Mammary epithelial cell (primary cell): Measurements from ENCODE around the gene DDX51.

ENCODE experiments used
- CTCF ChIP-seq, 2 donors: IDR thresholded peaks in 1 of 2; conservative IDR thresholded peaks in 1 of 2; 2 replicates each; pipeline ENCODE4 v1.5.1; 2011 to 2012; ENCODE audit warnings: inconsistent platforms in 2 of 2, low read length in 2 of 2, mild to moderate bottlenecking in 2 of 2, control low read depth in 1 of 2, low read depth in 1 of 2; ENCODE audit not compliant: insufficient read depth in 1 of 2; ENCODE audit errors: extremely low read depth in 1 of 2
- EZH2 ChIP-seq: IDR thresholded peaks from 2 replicates; pipeline ENCODE4 v1.6.1; 2012; ENCODE audit warnings: low read length, inconsistent platforms, borderline replicate concordance

- TF ChIP-seq CTCF (conservative IDR thresholded peaks at IDR 0.05 in 1 of 2, IDR thresholded peaks at IDR 0.05 in 1 of 2; ENCODE audit: extremely low read depth in 1 of 2, insufficient read depth in 1 of 2, low read depth in 1 of 2, low read length in 2 of 2) (no peak), EZH2 (no peak)
Observed at GRCh38 chr12:132131229-132131628, 12.9 kb downstream of the DDX51 start.
